HG02884 (cell line): ENCODE results near the gene PYGB.
"Not testable (repeated sequence)": the region's sequence is repeated elsewhere in the genome, so short reads cannot be mapped to it uniquely, and the experiment has no call there.

ENCODE experiments used
- ATAC-seq: cut with Tn5 transposase; IDR thresholded peaks from one replicate; pipeline ENCODE4 v1.9.1; 2021; ENCODE audit warnings: mild to moderate bottlenecking, moderate library complexity; ENCODE audit not compliant: unreplicated experiment

Gene PYGB

DNA sequence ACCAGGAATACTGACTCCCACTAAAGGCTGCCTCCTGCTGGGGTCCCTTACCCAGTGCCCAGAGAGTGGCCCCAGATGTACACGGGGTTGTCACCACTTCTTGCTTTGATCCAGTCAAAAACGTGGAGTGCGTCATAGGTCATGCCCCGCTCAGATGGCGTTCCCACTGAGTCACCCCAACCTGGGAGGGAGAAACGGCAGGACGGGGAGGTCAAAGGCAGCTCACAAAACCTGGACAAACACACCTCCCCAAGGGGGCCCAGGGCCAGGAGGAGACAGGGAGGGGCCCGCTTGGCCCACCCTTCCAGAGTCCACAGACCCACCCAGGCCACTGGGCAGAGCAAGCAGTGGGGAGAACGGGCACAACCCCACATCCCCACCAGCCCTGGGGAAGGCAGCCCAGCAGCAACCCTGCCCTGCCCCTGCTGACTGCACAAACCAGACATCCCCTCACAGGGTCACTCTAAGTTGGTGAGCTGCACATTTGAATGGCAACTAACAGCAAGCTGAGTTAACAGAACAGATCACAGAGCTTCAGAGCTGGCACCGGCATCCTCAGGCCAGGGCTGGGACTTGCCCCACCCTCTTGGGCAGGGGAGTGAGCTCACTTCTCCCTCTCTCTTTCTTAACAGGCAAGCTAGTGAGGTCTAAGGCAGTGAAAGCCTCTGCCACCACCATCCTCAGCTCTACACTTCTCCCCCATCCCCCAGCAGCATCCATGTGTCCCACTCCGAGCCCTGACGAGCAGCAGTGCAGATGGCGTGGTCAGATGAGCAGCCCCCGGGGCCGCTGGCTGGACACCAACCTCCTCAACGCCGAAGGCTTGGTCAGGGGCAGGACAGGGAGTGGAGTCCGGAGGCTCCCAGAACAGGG lies 61.7 kb downstream of the PYGB start:
- no peak for ATAC-seq

DNA sequence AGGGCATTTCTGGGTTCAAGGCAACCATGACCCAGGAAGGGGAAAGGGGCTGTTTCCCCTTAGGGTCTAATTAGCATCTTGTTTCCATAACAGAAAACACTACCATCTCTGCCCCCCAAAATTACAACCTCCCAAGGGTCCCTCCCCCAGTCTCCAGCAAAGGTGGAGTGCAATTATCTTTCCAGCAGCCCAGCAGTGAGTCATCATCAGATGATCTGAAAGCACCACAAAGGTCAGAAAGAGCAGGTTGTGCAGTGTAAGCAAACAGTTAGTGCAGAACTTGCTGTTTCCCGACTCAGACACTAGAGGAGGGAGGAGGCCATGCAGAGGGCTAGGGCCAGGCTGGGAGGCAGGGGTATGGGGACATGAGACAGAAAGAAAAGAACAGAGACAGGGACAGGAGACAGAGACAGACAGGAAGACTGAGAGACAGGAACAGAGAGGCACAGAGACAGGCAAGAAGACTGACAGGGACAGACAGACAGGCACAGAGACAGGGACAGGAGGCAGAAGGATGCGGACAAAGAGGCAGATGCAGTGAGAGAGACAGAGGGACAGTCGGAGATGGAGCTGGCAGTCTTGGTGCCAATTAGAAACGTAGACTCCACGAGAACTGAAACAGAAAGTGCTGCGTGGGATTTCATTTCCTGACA lies 62.5 kb downstream of the PYGB start:
- peak; percentile 87 for ATAC-seq

DNA sequence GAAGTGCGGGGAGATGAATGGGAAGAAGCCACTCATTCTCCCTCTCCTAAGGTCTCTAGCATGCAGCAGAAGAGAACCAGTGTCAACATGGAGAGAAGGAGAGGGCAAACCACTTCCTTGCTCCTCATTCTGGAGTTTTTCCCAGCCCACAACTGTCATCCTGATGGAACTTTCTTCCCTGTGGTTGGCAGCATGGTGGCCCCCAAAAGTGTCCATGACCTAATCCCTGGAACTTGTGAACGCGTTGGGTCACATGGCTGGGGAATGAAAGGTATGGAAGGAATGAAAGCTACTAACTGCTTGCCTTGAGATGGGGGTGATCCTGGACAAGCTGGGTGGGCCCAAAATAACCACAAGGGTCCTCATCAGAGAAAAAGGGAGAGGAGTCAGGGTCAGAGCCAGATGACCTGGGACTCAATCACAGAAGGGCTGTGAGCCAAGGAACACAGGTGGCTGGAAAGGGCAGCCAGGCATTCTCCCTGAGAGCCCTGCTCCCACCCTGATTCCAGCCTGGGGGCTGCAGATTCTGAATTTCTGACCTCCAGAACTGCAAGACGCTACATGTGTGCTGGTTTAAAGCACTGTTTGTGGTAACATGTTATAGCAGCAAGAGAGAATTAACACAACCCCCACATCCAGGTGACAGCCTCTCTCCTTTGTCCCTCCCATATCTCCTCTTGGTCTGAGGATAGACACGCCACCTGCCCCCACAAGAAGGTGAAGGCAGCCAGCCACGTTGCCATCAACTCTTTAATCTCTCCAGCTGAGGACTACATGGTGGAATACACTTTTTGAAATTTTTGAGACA lies 63.2 kb downstream of the PYGB start:
- ATAC-seq: no peak

DNA sequence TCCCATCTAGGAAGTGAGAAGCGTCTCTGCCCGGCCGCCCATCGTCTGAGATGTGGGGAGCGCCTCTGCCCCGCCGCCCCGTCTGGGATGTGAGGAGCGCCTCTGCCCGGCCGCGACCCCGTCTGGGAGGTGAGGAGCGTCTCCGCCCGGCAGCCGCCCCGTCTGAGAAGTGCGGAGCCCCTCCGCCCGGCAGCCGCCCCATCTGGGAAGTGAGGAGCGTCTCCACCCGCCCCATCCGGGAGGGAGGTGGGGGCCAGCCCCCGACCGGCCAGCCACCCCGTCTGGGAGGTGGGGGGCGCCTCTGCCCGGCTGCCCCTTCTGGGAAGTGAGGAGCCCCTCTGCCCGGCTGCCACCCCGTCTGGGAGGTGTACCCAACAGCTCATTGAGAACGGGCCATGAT lies 64.8 kb downstream of the PYGB start:
- not testable (repeated sequence) for ATAC-seq

DNA sequence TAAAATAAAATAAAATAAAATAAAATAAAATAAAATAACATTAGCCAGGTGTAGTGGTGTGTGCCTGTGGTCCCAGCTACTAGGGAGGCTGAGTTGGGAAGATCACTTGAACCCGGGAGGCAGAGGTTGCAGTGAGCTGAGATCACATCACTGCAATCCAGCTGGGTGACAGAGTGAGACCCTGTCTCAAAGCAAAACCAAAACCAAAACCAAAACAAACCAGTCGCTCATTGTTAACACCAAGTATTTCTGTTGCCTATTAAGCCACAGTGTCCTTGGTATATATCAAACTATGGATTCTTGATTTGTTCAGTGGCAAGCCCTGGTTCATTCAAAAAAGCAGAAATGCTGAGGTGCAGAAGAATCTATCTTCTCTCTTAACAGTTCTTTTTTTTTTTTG lies 65.7 kb downstream of the PYGB start:
- ATAC-seq: no peak

DNA sequence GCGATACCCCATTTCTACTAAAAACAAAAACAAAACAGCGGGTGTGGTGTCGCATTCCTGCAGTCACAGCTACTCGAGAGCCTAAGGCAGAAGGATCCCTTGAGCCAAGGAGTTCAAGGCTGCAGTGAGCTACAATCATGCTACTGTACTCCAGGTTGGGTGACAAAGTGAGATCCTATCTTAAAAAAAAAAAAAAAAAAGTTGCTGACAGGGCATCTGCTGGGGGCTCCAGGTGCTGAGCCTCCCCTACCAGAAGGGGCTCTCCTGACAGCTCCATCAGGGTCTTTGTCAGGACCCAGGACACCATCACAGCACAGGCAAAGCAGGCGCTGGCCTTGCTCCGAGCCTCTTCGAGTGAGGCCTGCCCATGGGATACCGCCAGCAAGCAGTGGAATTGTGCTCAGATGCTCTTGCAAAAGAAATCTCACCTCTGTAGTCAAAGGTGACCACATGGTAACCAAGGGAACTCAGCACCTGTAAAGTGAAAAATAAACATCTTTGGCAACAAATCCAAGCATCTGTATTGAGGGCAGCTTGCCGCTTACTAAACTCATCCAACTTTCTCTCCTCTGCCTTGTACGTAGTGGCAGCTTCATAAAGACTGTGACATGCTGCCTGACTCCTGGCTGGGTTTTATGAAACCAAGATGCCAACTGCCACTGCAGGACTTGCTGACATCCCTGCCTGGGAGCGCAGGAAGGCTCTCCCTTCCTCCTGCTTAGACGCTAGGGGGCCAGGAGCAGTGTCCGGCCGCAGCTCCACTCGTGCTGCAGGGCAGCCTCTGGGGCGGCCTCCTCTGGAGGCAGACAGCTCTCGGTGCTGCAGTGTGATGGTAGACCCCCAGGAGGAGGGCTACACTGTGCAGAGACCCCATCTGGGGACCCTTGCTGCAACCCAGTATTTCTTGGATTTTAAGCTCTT lies 66.9 kb downstream of the PYGB start:
- ATAC-seq: no peak

DNA sequence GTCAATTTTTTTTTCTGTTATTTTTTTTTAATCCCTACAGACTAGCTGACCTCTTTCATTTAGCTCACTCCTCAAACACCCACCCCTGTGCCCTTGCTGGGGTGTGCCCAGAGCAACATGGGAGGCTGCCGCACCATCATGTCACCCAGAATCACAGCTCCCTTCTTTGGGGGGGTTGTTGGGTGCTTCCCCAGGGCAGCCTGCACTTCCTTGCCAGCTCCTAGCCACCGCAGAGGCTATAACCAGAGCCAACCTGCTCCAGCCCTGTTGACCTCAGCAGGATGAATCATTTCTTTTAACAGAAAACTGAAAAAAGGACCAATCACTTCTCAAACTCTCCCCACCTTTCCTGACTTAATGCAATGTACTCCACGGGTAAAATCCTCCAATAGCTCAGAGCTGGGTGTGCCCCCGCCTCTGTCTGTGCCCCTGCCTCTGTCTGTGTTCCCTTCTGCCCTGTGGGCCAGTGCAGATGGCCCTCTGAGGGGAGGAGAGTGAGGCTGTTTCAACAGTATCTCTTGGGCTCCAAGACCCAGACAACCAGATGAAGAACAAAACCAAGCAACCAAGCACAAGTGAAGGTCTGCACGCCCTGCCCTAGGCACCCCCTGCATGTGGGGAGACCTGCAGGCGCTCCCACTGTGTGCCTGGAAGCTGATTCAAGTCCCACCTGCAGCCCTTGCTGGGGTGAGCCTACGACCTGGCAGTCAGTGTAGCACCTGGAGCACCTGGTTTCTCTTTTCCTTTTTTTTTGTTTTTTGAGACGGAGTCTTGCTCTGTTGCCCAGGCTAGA lies 67.7 kb downstream of the PYGB start:
- ATAC-seq: no peak

DNA sequence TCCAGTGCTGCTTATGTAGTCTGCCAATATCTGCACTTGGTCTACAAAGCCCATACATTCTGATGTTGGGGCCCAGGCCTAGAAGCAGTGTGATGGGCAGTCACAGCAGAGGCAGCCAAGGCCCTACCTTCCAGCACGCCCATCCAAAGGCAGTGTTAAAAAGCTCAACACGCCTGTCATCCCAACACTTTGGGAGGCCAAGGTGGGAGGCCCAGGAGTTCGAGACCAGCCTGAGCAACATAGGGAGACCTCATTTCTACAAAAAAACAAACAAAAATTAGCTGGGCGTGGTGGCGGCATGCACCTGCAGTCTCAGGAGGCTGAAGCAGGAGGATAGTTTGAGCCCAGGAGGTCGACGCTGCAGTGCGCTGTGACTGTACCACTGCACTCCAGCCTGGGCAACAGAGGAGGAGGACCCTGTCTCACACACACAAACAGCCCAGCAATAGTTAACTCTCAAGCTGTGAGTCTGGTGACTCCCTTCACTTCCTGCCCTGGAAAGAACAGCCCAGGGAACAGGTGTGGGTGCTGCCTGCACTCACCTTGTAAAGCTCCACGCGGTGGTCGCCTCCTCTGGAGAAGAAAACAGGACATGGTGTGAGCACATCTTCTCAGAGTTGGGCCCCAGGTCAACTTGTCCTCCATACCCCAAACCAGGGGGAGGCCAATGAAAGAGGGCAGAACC lies 68.8 kb downstream of the PYGB start:
- no peak for ATAC-seq

DNA sequence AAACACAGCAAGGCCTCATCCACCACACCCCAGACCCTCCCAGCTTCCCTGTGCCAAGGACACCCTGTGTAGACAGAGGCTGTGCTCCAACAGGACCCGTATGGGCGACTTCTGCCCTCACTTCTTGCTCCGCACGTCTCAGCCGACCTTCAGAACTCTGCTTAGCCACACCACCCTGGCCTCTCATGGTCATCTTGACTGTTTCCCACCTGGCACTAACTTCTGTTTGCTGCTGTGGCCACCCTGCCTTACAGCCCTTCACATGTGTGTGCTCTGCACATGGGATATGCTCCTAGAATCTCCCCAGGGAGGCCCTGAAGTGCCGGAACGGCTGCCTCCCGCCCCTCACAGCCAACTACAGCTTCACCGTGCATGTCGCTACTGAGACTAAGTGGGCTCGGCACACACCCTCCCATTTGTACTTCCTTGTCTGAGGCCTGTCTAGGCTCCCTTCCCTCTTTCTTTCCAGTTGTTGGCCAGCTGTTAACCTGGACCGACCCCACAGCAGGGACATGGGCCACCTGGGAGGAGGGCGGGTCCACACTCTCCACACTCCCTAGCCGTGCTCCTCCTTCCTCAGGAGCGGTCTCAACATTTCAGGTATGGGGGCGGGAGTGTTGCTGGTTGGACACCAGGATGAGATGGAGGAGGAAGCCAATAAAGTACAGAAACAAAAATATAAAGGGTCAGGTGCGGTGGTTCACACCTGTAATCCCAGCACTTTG lies 69.6 kb downstream of the PYGB start:
- no peak for ATAC-seq

DNA sequence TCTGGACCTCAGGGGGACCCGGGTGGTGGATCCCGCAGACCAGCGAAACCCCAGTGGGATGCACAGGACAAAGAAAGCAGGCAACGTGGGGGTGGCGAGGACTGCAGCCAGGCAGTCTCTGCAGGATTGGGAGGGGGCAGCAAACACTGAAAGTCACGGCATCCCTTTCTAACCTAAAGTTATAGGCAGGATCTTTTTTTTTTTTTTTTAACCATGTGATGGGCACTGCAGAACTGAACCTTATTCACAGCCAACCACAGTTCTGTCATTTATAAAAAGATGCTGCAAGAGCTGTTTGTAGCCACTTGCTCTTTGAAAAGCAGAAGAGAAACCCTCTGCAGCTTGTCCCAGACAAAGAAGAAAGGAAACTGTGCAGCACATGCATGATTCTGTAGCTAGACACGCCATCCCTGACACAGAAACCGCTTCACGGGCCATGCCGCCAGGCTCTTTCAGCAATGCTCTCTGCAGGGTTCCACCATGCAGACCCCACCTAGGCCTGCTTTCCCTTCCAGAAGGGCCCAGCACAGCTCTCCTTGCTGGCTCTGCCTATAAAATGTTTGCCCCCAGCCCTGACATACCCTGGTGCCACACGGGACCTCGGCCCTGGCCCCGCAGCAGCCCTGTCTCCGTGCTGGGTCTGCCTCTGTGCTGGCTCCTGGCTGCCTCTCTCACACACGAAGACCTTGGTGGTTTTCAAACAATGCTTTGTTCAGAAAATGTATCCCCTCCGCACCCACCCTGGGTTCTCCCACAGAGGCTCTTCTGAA lies 70.8 kb downstream of the PYGB start:
- ATAC-seq: peak; percentile 92

DNA sequence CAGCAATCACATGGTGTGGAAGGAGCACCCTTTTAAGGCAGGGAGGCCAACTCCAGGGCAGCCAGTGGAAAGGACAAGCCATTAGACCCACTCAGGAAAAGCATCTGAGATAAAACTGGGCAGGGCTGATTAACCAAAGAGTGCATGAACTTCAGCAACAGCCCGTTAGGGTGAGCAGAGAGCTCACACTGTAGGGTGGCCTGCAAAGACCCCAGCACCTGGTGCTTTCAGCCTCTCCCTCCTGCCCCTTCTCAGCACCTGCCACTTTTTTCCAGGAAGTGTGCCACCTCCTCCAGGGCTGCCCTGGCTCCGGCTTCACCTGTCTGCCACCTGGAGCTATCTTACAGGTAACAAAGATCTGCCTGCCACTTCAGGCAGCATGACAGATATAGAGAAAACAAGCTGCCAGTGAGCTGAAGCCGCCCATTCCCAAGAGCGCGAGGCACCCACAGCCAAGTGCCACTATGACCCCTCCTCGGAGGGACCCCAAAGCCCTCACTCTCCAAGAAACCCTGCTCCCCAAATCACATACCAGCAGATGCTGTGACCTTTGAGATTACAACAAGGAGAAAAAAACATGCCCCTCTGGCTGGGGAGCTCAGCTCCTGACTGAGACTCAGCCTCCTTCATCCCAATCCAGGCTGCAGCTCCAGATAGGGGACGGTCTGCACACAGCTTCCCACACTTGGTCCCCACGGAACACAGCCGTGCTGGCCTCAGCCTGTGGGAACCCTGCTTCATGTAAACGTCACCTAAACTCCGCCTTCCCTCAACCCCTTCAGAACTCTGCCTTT lies 71.6 kb downstream of the PYGB start:
- ATAC-seq: peak; percentile 4

DNA sequence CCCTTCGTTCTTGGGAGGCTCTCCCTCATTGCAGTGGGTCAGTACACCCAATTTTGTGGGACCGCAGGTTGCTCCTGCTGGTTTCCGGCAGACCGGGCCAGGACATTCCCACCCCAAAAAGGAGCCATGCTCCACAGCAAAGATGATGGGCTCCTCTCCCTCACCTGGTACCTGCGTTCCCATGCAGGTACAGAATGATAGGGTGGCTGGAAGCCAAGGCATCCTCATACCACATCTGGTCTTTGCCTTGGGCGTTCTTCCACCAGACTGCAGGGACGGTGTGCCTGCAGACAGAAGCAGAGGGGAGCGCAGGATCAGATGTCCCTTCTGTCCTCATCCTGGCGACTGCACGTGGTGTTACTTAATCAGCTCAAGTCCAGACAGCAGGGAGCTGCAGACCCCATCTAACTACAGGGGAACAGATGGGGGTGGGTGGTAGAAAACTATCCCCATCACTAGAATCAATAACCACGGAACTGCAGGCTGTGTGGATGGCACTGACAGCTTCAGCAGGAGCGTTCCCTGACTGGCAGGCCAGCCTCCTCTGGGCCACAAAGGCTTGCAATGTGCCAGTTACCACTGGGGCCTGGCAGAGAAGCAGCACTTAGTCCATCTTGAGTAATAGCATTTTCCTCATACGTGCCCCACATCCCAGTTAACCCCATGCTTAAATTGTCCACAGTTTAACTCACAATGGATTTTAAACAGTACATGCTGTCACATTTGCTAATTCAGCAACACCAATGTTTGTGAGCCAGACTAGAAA lies 72.3 kb downstream of the PYGB start:
- no peak for ATAC-seq

DNA sequence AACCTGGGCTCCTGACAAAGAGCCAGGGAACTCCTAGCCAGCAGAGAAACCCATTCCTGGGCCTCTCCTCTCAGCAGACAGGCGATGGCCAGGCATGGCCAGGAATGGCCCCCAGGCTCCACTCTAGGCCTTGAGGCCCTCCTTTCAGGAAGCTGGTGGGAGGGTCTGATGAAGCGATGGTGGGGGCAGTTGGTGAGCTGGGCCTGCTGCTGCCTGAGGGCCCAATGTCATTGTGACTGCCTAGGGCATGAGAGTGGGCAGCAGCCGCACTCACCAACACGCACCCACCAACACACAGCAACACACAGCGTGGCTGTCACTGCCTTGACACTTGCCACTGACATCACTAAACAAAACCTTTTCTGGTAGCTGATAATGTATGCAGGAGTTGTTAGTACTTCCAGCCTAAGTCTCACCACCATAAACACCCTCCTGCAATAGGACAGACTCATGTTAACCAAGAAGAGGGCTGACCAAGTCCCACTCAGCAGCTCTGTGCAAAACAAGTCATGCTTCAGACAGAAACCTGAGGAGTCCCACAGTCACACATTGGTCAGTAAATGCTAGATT lies 73.5 kb downstream of the PYGB start:
- no peak for ATAC-seq

DNA sequence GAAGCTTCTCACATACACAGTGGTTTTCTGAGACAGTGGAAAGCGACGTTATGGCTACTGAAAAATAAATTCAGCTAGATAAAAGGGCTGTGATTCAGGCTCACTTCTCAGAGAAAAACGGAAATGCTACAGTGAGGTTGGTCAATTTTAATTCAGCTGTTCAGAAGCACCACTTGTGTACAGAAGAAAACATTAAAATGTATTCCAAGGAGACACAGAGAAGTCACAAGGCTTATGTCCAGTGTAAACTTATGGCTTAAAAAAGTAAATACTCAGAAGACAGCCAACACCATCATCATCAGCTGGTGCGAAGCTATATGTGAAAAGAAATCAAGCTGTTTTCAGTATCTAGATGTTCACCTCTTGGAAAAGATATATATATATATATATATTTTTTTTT lies 74.1 kb downstream of the PYGB start:
- ATAC-seq: no peak

DNA sequence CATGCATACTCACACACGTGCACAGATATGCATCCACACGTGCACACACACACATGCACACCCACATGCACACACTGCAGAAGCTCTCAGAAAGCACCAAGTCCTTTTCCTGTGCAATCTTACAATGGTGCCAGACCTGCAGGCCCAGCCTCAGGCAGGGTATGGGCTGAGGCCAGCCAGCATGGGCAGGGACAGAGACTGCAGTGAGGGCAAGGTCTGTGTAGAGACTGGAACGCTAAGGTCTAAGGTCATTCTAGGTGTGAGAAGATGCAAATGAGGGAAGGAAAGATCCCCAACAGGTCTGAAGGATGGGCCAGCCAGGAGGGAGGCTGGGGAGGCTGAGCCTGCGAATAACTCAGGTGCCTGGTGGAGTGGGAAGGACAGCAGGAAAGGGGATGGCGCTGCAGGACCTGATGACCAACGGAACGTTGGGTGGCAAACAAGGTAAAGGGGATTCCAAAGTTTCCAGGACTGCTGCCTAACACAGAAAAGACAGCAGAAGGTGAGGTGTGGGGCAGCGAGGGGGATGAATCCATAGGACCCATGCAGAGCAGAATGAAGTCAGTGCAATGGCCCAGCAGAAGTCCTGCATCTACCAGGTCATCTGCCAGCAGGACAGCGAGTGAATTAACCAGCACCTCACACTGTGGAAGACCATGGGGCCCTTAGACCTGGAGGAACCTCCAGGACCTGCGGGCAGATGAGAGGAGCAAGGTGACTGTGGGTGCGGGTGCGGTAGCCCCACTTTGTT lies 75.8 kb downstream of the PYGB start:
- no peak for ATAC-seq
